ENCODE results near the gene SCNN1B. TPM values are rescaled to one million over a fixed set of nuclear protein-coding genes. Genes with fewer than 3 reads are reported as not detected.

SCNN1B gene
- total RNA-seq, 4 donors from 2014 or later = 0.66 to 2.7 (median 2.2) TPM

DNA sequence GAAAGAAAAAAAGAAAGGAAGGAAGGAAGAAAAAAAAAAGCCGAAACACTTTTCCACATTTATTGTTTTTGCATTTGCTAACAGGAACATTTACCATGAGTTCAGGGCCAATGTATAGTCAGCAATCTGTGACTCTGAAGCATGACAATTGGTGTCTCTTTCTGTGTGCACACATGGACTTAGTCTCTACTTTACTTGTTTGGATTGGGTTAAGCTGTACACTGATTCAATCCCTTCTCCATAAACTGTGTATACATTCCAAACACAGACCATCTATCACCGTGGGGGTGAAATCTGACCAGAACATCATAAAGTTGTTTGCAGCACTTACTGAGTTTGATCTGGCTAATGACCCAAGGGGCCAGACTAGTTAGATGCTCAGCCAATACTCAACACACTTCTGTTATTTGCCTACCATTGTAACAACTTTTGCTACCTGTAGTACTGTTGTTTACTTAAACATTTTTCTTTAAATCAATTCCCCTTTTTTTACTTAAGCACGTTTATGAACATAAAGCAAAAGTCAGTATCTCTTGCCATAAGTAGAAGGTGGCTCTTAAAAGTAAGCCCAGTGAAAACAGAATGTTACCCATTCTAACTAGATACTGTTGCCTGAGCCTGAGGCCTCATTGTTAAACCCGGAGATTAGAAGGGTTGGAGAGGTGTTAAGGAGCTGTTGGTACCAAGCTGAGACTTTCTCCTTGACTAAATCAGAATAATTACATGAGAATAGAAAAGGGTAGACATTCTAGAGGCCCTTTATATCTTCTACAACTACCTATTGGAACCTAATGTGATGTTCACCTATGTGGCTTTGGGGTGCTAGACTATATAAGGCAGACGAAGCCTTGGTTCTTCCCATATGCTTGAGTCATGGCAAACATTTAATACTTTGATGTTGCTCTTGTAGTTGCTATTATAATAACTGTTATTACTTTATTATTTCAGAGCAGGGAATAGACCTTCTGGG is 41.8 kb downstream of the SCNN1B start:
- H3K36me3 ChIP-seq = no peaks in the 10 kb centered on the region
- H3K27ac ChIP-seq = no peak overlapping the region
- H3K4me3 ChIP-seq = no peak overlapping the region
- H3K9me3 ChIP-seq = no peaks in the 10 kb centered on the region
- no peaks in the 10 kb centered on the region for H3K27me3 ChIP-seq
- H3K4me1 ChIP-seq = no peaks in the 10 kb centered on the region
- DNase-seq (ENCODE audit: low spot score in 2 of 2) = no peak
- WGBS, 2 donors = 63 to 69% methylated on average over 5 of the region's 5 CpGs
- TF ChIP-seq, protein P1, sequence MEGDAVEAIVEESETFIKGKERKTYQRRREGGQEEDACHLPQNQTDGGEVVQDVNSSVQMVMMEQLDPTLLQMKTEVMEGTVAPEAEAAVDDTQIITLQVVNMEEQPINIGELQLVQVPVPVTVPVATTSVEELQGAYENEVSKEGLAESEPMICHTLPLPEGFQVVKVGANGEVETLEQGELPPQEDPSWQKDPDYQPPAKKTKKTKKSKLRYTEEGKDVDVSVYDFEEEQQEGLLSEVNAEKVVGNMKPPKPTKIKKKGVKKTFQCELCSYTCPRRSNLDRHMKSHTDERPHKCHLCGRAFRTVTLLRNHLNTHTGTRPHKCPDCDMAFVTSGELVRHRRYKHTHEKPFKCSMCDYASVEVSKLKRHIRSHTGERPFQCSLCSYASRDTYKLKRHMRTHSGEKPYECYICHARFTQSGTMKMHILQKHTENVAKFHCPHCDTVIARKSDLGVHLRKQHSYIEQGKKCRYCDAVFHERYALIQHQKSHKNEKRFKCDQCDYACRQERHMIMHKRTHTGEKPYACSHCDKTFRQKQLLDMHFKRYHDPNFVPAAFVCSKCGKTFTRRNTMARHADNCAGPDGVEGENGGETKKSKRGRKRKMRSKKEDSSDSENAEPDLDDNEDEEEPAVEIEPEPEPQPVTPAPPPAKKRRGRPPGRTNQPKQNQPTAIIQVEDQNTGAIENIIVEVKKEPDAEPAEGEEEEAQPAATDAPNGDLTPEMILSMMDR (IDR thresholded peaks at IDR 0.05) = no peak
- no peak for TF ChIP-seq EP300 (IDR thresholded peaks at IDR 0.05)
- TF ChIP-seq POLR2A (IDR thresholded peaks at IDR 0.05) = no peak

DNA sequence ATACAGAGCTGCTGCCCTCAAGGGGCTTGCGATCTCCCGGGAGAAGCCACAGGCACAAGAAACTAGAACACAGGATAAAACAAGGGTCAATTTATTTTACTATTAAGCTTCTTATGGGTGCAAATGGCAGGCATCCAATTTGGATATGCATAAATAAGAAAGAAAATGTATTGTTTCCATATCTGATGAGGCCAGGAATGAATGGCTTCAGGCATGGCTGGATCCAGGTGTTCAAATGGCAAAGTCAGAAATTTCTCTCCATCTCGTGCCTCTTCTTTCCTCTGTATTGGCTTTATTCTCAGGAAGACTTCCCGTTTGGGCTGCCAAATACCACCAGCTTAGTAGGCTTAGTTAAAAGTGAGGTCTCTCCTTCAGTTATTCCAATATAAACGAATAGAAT is 43.1 kb downstream of the SCNN1B start:
- Histone ChIP-seq H3K4me3 (no peak overlapping the region), H3K4me1 (no peaks in the 10 kb centered on the region), H3K36me3 (no peaks in the 10 kb centered on the region), H3K27ac (no peak overlapping the region), H3K27me3 (no peaks in the 10 kb centered on the region), H3K9me3 (no peaks in the 10 kb centered on the region)
- 80 to 85% methylated on average over 5 of the region's 5 CpGs for WGBS, 2 donors
- TF ChIP-seq POLR2A (IDR thresholded peaks at IDR 0.05) (no peak), EP300 (IDR thresholded peaks at IDR 0.05) (no peak)
- TF ChIP-seq, protein P1 (IDR thresholded peaks at IDR 0.05) = no peak
- DNase-seq (ENCODE audit: low spot score in 2 of 2) = no peak

DNA sequence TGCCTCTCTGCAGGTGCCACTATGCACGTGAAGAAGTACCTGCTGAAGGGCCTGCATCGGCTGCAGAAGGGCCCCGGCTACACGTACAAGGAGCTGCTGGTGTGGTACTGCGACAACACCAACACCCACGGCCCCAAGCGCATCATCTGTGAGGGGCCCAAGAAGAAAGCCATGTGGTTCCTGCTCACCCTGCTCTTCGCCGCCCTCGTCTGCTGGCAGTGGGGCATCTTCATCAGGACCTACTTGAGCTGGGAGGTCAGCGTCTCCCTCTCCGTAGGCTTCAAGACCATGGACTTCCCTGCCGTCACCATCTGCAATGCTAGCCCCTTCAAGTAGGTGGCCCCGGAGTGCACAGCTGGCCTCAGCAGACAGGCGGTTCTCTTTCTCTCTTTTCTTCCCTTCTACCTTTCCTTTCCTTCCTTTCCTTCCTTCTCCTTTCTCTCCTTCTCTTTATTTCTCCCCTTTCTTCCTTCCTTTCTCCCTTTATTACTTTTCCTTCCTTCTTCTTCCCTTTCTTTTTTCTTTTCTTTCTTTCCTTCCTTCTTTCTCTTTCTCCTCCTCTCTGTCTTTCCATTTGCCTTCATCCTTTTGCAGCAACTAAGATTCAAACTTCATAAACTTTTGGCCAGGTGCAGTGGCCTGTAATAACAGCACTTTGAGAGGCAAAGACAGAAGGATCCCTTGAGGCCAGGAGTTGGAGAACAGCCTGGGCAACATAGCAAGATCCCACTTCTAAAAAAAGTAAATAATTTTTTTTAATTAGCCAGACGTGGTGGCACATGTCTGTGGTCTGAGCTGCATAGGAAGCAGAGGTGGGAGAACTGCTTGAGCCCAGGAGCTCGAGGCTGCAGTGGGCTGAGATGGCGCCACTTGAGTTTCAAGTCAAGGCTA is 46.7 kb downstream of the SCNN1B start:
- Histone ChIP-seq H3K27me3 (no peaks in the 10 kb centered on the region), H3K27ac (no peak overlapping the region), H3K4me1 (no peaks in the 10 kb centered on the region), H3K4me3 (no peak overlapping the region), H3K9me3 (peaks cover 0 to 3% (median 0%) of the 10 kb centered on the region in 4 donors), H3K36me3 (no peaks in the 10 kb centered on the region)
- DNase-seq (ENCODE audit: low spot score in 2 of 2) = no peak
- WGBS, 2 donors = 53 to 56% methylated on average over 18 of the region's 18 CpGs
- no peak for TF ChIP-seq POLR2A (IDR thresholded peaks at IDR 0.05)
- TF ChIP-seq, protein P1 (IDR thresholded peaks at IDR 0.05) = no peak
- no peak for TF ChIP-seq EP300 (IDR thresholded peaks at IDR 0.05)

DNA sequence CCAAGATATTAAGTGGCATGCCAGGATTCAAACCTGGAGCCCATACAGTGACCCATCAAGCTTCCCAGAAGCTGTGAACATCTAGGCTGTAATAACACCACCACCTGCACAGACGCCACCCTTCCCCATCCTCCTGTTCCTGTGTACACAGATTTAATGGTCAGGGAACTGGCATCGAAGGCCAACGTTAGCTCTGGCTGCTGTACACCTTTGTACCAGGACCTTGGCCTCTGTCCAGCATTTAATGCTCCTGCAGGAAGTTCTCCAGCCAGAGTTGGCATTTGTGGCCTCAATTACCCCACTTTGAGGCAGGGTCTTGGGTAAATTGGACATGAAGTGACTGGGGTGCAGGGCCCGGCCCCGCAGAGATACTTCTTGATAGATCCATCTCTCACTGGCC is 49.3 kb downstream of the SCNN1B start:
- H3K27ac ChIP-seq = no peak overlapping the region
- 84 to 85% methylated on average over 5 of the region's 5 CpGs for WGBS, 2 donors
- no peaks in the 10 kb centered on the region for H3K4me1 ChIP-seq
- TF ChIP-seq POLR2A (IDR thresholded peaks at IDR 0.05) = no peak
- TF ChIP-seq EP300 (IDR thresholded peaks at IDR 0.05) = no peak
- TF ChIP-seq, protein P1 (IDR thresholded peaks at IDR 0.05) = no peak
- H3K27me3 ChIP-seq = no peaks in the 10 kb centered on the region
- H3K9me3 ChIP-seq = peaks cover 0 to 3% (median 0%) of the 10 kb centered on the region in 4 donors
- H3K36me3 ChIP-seq = no peaks in the 10 kb centered on the region
- no peak overlapping the region for H3K4me3 ChIP-seq
- no peak for DNase-seq (ENCODE audit: low spot score in 2 of 2)

Measured in tibial nerve (tissue), 4 donors.